Measurements from ENCODE around the gene ZNF552. TPM values are rescaled to one million over a fixed set of nuclear protein-coding genes. Genes with fewer than 3 reads are reported as not detected.
A peak's percentile ranks its signal among the peaks of the same experiment; 100 is the strongest.

Gene ZNF552
- total RNA-seq, 1 donor from 2014 or later = 3.0 TPM

- intact Hi-C loops (cut with DNase I) = no loop called here
- DNase-seq (ENCODE audit: low spot score) = no peak
Measured at GRCh38 chr19:57786906-57787305, 27.8 kb downstream of the ZNF552 start.

- intact Hi-C loops (cut with DNase I) = no loop called here
- no peak for DNase-seq (ENCODE audit: low spot score)
Measured at GRCh38 chr19:57786286-57786685, 28.4 kb downstream of the ZNF552 start.

GRCh38 chr19:57779220-57779845 lies 35.4 kb downstream of the ZNF552 start:
- intact Hi-C loops (cut with DNase I) = no loop called here
- DNase-seq (ENCODE audit: low spot score) = no peak

- DNase-seq (ENCODE audit: low spot score) = no peak
Measured at GRCh38 chr19:57778336-57778735, 36.4 kb downstream of the ZNF552 start.

GRCh38 chr19:57776764-57777296 lies 37.9 kb downstream of the ZNF552 start:
- no peak for DNase-seq (ENCODE audit: low spot score)
- intact Hi-C loops (cut with DNase I) = no loop called here

More at GRCh38 chr19:57778336-57778735, 36.4 kb downstream of the ZNF552 start:
- intact Hi-C loops (cut with DNase I) = no loop called here

- intact Hi-C loops (cut with DNase I) = no loop called here
- DNase-seq (ENCODE audit: low spot score) = no peak
Measured at GRCh38 chr19:57773488-57773887, 41.2 kb downstream of the ZNF552 start.

- intact Hi-C loops (cut with DNase I) = no loop called here
- no peak for DNase-seq (ENCODE audit: low spot score)
Measured at GRCh38 chr19:57771417-57771816, 43.3 kb downstream of the ZNF552 start.

- intact Hi-C loops (cut with DNase I) = loop anchor here (2.0 kb wide), 1 partner anchor 23 kb away; the partner anchor contains the start of gene ZNF776
- peak; percentile 97 for DNase-seq (ENCODE audit: low spot score)
Measured at GRCh38 chr19:57769345-57770131, 45.2 kb downstream of the ZNF552 start, which contains the start of gene ZNF586. TSS of gene ZNF586 (plus strand) at chr19:57769676. CDS start at chr19:57769843, 167 bp downstream.

GRCh38 chr19:57759096-57759495 lies 55.6 kb downstream of the ZNF552 start:
- intact Hi-C loops (cut with DNase I) = no loop called here
- DNase-seq (ENCODE audit: low spot score) = no peak

GRCh38 chr19:57757941-57758340 lies 56.8 kb downstream of the ZNF552 start:
- intact Hi-C loops (cut with DNase I) = no loop called here
- no peak for DNase-seq (ENCODE audit: low spot score)

Other genes starting within 250 kb of the ZNF552 start
- 4.8 TPM for gene ZNF416, start 236.0 kb downstream of the ZNF552 start, total RNA-seq
- gene ZIK1, start 230.8 kb downstream of the ZNF552 start, total RNA-seq = 4.5 TPM
- 3.5 TPM for gene ZNF530, start 215.0 kb downstream of the ZNF552 start, total RNA-seq
- 16.5 TPM for gene ZNF134, start 200.7 kb downstream of the ZNF552 start, total RNA-seq
- 14.2 TPM for gene ZNF211, start 181.7 kb downstream of the ZNF552 start, total RNA-seq
- 0.16 TPM for gene ZSCAN4, start 146.0 kb downstream of the ZNF552 start, total RNA-seq
- gene ZNF551, start 132.9 kb downstream of the ZNF552 start, total RNA-seq = 3.7 TPM
- gene ZNF154, start 105.7 kb downstream of the ZNF552 start, total RNA-seq = 6.0 TPM
- 8.1 TPM for gene ZNF671, start 87.3 kb downstream of the ZNF552 start, total RNA-seq
- gene ZNF776, start 68.1 kb downstream of the ZNF552 start, total RNA-seq = 10.0 TPM
- 16.8 TPM for gene ZNF586, start 45.2 kb downstream of the ZNF552 start, total RNA-seq
- gene ZNF587B, start 15.4 kb upstream of the ZNF552 start, total RNA-seq = 7.6 TPM
- 23.8 TPM for gene ZNF587, start 34.9 kb upstream of the ZNF552 start, total RNA-seq
- 5.4 TPM for gene ZNF814, start 74.1 kb upstream of the ZNF552 start, total RNA-seq
- 10.8 TPM for gene ZNF417, start 101.7 kb upstream of the ZNF552 start, total RNA-seq
- gene ZNF418, start 120.5 kb upstream of the ZNF552 start, total RNA-seq = 16.5 TPM
- 9.4 TPM for gene ZNF256, start 132.8 kb upstream of the ZNF552 start, total RNA-seq
- gene C19orf18, start 159.6 kb upstream of the ZNF552 start, total RNA-seq = 2.5 TPM
- gene ZNF606, start 187.9 kb upstream of the ZNF552 start, total RNA-seq = 13.8 TPM
- not detected for gene ZSCAN1, start 219.1 kb upstream of the ZNF552 start, total RNA-seq
- 4.2 TPM for gene ZNF135, start 244.4 kb upstream of the ZNF552 start, total RNA-seq